Measurements from ENCODE around the gene CCNF. TPM values are rescaled to one million over a fixed set of nuclear protein-coding genes. Genes with fewer than 3 reads are reported as not detected.

CCNF gene
- total RNA-seq, 1 experiment from 2014 or later = 68.1 TPM

DNA sequence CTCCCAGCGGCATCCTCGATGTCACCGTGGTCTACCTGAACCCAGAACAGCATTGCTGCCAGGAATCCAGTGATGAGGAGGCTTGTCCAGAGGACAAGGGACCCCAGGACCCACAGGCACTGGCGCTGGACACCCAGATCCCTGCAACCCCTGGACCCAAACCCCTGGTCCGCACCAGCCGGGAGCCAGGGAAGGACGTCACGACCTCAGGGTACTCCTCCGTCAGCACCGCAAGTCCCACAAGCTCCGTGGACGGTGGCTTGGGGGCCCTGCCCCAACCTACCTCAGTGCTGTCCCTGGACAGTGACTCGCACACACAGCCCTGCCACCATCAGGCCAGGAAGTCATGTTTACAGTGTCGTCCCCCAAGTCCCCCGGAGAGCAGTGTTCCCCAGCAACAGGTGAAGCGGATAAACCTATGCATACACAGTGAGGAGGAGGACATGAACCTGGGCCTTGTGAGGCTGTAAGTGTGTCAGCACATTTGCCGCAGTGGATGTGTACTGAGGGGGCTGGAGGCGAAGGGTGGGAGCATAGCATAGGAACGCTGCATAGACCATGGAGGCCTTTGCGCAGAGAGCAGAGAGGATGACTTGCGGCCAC, 27.4 kb downstream of the CCNF start:
- no peak for DNase-seq (ENCODE audit: low spot score)

DNA sequence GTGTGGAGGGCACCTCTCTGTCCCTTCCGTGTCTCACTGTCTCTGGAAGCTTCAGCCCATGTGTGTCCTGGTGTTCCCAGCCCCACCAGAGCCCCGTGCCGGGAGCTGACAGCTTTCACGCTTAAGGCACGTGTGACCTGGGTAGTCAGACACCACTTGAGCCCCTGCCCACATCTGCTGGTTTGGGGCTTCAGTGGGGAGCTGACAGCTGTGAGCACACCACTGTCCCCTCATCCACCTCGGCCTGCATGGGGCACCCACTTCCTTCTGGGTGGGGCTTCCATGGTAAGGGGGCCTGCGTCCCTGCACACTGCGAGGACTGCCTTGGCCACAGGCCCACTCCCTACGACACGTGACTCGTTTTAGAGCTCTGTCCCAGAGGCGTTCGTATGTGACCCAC, 28.0 kb downstream of the CCNF start:
- DNase-seq (ENCODE audit: low spot score) = no peak

DNA sequence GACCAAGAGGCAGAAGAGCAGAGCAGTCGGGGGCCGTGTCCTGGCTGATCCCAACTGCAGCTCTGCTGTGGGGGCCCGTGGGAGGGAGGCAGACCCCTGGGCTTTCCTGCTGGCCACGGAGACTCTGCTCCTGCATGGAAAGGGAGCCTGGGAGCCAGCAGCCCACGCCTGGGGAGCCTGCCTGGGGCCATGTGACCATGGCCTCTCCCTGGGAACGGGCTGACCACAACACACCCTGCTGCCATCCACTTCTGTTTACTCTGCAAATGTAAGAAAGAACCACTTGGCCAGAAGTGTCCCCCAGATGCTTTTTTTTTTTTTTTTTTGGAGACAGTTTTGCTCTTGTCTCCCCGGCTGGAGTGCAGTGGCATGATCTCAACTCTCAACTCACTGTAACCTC, 28.7 kb downstream of the CCNF start:
- DNase-seq (ENCODE audit: low spot score) = no peak

DNA sequence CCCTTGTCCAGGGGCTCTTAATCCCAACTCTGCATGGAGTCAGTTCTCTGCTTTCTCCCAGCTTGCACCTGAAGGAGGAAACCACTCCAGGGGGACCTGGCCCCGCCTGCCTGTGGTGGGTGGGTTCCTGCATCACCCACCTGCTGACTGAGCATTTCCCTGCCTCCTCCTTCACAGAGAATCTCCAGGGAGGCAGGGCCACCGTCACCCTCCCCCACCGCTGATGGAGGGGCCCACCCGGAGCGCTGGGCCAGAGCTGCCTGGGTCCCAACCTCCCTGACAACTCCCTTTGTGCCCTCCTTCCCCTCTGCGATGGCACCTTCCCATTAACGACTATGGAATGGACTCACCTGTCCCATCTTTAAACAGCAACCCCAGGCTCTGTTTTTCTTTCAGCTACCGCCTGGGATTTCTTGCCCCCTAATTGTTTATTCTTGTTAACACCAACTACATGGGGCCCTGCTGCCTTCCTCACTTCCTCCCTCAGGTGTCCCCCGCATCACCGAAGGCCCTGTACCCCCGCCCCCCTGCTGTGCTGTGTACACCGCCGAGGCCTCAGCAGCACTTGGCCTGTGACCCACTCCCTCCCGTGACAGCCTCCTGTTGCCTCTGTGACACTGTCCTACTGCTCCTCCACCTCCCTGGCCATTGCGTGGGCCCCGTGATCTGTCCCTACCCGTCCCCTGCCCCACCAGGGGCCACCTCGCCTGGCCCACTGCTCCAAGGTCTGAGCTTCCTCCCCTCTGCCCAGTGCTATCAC, 29.8 kb downstream of the CCNF start:
- peak; percentile 31 for DNase-seq (ENCODE audit: low spot score)

DNA sequence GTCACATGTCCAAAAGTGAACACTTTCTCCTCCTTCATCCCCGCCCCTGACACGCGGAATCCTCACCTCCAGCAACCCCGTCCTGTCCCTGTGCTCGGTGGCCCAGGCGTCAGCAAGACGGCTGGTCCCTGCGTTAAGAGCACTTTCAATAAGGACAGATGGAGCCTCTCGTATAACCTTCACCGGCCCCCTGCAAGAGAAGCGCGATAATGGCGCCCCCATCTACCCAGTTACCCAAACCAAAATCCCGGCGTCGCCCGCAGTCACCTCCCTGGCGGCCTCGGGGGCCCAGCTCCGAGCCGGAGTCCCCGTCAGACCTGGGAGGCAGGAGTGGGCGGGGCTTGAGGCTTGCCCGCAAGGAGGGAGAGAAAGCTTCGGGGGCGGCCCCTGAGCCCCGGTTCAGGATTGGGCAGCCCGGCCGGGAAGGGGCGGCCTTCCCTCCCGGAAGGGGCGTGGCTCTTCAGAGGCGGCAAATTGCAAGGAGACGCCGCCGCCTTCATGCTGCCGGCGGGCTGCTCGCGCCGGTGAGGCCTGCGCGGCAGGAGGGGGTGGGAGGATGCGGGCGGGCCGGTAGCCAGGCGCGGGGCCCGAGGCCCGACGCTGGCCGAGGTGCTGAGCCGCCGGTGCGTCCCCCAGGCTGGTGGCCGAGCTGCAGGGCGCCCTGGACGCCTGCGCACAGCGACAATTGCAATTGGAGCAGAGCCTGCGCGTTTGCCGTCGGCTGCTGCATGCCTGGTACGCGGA, 30.6 kb downstream of the CCNF start, which contains the start of gene TEDC2:
TSS of gene TEDC2 (plus strand) at position 463 of the 744 bp plus-strand sequence. CDS start at position 499, 36 bp downstream.
- peak; percentile 96 for DNase-seq (ENCODE audit: low spot score)

DNA sequence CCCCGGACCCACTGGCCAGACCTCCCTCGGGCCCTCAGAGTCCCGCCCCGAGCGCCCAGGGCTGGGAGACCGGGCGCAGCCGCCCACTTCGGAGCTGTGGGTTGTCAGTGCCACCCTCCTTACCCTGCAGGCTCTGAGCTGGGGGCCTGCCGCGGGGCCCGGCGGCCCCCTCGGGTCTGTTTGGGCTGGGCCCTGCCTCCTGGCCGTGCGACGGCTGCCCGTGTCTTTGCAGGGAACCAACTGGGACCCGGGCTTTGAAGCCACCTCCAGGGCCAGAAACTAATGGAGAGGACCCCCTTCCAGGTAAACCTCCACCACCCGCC, 31.1 kb downstream of the CCNF start:
- DNase-seq (ENCODE audit: low spot score) = no peak

DNA sequence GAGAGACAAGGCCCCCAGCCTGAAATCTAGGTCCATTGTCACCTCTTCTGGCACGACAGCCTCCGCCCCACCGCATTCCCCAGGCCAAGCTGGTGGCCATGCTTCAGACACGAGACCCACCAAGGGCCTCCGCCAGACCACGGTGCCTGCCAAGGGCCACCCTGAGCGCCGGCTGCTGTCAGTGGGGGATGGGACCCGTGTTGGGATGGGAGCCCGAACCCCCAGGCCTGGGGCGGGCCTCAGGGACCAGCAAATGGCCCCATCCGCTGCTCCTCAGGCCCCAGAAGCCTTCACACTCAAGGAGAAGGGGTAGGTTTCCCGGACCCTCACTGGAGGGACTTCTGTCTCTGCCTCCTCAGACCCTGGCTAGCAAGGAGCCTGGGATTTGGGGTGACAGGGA, 31.7 kb downstream of the CCNF start:
- no peak for DNase-seq (ENCODE audit: low spot score)

DNA sequence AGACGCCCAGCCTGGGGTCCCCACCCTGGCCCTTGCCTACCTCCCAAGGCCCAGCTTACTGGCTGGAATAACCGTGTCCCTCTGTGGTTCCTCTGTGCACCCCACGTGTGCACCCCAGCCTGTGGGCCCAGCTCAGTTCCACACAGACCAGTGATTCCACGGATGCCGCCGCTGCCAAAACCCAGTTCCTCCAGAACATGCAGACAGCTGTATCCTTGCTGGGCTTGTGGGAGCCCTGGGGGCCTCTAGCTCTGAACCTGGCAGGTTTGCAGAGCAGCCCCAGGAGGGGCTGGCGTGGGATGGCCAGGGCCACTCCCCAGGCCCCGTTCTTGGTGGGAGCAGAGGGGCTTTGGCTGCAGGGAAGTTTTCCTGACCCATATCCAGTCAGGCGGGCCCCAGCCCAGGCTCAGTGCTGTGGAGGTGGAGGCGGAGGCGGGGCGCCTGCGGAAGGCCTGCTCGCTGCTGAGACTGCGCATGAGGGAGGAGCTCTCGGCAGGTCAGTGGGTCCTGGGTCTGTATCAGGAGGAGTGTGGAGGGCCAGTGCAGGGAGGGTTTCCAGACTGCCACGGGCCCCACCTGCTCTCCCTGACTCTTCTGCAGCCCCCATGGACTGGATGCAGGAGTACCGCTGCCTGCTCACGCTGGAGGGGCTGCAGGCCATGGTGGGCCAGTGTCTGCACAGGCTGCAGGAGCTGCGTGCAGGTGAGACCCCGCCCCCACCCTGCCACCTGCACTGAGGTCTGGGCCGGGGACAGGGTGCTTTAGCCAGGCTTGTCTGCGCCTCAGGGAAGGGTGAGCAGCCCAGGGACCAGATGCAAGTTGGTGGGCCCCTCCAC, 33.0 kb downstream of the CCNF start:
- no peak for DNase-seq (ENCODE audit: low spot score)

DNA sequence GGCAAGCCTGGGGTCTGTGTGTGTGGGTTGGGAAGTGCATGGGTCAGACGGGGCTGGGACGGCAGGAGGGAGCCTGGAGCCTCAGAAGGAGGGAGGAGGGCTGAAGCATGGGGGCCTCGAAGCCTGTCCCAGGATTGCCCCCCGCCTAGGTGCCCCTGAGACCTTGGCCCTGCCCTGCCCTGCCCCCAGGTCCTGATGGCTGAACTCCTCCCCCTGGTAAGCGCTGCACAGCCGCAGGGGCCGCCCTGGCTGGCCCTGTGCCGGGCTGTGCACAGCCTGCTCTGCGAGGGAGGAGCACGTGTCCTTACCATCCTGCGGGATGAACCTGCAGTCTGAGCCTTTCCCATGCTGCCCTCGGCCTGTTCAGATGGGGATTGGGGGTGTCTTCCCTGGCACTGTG, 35.1 kb downstream of the CCNF start:
- no peak for DNase-seq (ENCODE audit: low spot score)

DNA sequence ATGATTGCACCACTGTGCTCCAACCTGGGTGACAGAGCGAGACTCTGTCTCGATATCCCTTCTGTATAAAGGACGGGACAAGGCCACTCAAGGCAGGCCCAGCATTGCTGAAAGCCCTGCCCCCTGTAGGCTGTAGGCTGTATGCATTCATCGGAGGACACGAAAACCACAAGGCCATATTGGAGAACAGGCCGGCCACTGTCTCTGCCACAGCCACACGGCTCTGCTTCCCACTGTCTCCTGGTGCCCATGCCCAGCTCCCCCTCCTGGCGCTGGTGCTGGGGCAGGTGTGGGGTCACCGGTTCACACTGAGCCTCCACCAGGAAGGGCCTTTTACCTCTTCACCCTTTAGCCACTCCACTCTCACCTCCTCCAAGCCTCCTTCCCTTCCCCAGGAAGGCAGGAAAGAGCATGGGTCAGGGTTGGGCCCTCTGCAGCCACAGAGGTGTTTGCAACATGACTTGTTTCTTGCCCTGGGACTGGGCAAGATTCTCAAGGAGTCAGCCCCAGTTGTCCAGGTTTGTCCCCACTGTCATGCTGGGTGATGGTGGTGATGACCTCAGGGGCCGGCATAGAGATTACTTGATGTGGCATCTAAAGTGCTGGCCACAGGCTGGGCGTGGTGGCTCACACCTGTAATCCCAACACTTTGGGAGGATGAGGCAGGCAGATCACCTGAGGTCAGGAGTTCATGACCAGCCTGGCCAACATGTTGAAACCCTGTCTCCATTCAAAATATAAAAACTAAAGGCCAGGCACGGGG, 36.6 kb downstream of the CCNF start:
- DNase-seq (ENCODE audit: low spot score) = no peak

DNA sequence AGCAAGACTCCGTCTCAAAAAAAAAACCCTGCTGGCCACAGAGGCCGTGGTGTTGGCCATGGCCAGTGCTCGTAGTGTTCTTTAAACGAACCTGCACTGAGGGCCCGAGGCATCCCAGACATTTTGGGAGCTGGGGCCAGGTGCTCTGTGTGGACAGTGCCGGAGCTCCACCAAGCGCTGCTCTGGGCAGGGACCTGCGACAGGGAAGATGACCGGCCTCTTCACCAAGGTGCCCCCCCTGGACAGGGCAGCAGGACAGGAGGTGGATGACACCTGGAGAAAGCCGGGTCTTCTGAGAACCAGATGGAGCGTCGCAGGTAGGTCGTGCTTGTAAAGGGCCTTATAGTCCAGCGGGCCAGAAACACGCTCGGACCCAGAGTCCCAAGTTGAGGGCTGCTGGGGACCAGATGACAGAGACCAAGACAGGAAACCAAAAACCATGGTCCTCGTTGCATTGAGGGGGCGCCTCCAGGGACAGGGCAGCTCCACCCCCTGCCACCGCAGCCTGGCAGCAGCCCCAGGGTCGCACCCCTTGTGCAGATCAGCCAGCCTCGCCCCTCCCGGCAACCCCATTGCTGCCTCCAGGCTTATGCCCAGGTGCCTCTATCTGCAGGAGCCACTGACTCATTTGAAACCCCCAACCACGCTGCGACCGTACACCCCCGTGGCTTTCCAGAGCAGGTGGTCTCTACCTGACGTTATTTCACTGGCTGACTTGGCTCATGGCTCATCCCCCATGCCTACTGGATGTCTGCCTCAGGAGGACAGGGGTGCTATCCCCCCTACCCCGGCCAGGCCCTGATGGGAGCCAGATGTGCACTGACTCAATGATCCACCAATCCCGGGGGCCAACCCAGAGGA, 37.6 kb downstream of the CCNF start:
- DNase-seq (ENCODE audit: low spot score) = no peak

DNA sequence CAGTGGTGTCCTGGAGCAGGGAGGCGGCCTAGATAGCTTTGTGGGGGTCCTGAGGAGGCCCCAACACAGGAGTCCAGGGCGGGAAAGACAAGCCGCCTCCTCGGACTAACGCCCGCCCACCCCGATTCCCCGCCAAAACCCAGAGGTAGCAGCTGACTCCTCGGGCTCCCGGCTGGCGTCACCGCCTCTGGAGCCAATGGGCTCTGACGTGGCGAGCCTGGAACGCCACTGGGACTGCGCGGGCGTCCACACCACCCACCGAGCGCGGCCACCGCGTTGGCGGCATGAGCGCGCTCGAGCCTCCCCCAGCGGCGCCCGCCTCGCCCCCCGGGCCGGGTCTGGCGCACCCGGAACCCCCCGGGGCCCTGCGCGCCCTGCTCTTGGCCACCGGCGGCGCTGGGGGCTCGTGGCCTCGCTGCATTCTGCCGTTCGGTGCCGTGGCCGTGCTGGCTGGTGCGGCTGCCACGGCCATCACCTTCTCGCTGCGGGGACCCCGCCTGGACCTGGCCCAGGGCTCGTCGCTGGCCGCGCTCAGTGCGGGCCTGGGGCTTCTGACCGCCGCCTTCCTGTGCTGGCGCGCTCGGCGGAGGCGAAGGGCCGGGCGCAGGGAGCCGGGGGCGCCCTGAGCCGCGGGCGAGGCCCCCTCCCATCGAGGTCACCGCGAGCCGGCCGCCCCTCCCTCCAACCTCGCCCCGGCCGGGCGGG, 38.4 kb downstream of the CCNF start:
- DNase-seq (ENCODE audit: low spot score) = peak; percentile 41

DNA sequence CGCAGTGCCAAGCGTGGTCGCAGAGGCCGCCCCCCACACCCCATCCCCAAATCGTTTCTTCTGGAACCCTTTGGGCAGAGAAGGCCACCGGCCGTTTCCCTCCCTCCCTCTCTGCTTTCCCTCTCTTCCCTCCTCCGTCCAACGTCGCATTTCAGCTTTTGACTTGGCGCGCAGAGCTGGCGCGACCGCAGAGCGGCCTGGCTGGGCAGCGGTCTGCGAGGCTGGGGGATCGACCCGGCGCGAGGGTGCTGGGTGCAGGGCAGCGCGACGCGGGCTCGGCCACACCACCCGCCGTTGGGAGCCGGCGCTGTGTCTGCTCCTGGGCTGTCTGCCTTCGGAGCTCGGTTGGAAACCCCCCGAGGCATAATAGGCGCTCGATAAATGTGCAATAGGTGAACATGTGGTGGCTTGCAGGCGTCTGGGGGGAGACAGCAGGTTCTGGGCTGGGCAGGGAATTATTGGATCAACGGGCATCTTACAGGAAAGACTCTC, 39.0 kb downstream of the CCNF start:
- DNase-seq (ENCODE audit: low spot score) = no peak

DNA sequence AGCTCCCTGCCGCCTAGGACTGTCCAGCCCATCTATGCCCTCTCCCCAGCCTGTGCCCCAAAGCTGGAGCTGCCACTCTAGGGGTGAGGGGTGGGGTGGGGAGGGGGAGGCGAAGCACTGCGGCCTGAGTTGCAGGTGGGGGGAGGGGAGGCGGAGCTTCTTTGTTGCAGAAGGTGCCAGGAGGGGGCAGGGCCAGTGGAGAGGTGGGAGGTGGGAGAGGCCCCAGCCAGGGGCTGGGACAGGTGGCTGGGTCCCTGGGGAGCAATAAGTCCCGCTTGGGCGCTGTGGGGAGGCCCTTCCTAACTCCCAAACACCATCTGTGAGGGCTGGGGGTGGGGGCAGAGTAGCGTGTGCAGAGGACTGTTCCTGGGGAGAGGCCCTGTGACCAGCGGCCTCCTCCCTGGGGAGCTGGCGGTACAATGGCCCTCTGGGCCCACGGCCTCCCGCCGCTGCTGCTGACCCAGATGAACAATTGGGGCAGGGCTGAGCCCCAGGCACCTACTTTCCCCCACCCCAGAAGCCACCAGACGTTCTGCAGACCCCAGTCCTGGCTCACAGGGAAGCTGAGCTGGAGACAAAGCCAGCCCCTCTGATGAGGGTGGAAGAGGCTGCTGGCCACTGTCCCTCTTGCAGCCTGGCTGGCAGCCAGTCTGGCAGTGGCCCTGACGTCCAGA, 39.6 kb downstream of the CCNF start:
- no peak for DNase-seq (ENCODE audit: low spot score)

DNA sequence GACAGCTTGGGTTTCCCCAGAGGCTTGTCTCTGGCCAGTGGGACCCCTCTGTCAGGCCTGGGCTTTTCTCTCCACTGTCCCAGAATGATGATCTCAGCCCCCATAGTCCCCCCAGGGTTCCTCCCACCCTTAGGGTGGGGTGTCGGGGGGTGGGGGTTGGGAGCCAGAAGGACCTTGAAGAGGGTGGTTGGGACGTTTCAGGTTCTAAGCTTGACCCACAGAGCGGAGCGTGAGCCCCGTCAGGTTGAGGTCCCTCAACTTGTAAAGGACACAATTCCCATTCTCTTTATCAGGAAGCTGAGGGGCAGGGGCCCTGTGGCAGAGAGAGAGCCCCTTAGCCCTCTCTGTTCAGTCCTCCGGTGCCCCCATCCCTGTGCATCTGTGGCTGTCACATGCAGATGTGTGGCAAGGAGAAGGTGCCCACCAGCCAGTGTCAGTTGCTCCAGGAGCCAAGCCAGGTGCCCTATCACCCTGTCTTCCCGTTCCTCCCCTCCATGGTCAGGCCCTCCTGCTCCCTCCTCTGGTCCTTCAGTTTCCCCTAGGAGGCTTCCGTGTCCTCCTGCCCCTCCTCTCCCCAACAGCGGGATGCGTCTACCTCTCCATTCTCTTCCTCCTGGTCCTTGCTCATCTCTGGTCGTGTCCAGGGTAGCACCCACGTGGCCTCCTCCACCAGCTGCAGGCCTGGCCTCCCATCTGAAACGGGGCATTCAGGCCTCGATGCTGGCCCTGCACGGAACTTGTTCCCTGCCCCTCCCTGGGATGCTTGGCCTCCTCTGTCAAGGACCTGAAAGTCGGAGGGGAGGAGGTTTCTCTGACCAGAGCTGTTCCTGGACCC, 40.4 kb downstream of the CCNF start:
- no peak for DNase-seq (ENCODE audit: low spot score)

DNA sequence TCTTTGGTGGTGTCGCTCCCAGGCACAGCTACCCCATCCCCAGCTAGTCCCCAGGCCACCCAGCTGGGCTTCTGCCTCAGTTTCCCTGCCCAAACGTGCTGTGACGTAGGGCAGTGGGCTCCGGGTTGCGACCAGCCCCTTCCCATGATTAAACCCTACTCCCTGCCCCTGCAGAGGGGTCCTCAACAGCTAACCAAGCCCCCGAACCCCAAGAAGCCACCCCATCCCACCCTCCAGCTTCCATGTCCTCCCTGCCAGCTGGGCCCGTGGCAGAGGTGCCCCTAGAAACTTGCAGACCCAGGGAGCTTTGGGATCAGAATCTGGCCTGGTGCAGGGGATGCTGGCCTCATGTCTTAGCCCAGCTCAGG, 41.0 kb downstream of the CCNF start:
- DNase-seq (ENCODE audit: low spot score) = no peak

DNA sequence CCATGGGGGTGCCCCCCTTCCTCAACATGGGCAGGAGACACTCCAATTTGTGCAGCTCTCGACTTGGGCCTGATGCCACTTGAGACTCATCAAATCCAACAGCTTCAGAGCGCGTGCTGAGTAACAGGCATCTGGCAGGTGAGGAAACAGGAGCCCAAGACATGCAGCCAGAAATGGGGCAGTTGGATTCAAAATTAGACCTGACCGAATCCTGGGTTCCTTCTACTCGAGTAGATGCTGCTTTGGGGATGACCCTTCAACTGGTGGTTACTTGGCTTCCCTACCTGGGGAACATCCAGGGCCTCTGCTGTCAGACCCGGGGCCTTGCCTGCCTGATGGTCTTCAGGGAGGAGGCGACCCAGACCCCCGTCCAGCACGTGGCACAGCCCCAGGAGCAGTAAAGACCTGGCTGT, 41.4 kb downstream of the CCNF start:
- no peak for DNase-seq (ENCODE audit: low spot score)

Data from HT-29 (cell line).